SIG-M5 (cell line): Measurements from ENCODE around the gene KLHDC8A.
"Not testable (repeated sequence)": the region's sequence is repeated elsewhere in the genome, so short reads cannot be mapped to it uniquely, and the experiment has no call there.

Experiments used
- DNase-seq: peaks from one replicate; lab custom pipeline; 2025; lab: John Stamatoyannopoulos, UW

The KLHDC8A gene

DNA sequence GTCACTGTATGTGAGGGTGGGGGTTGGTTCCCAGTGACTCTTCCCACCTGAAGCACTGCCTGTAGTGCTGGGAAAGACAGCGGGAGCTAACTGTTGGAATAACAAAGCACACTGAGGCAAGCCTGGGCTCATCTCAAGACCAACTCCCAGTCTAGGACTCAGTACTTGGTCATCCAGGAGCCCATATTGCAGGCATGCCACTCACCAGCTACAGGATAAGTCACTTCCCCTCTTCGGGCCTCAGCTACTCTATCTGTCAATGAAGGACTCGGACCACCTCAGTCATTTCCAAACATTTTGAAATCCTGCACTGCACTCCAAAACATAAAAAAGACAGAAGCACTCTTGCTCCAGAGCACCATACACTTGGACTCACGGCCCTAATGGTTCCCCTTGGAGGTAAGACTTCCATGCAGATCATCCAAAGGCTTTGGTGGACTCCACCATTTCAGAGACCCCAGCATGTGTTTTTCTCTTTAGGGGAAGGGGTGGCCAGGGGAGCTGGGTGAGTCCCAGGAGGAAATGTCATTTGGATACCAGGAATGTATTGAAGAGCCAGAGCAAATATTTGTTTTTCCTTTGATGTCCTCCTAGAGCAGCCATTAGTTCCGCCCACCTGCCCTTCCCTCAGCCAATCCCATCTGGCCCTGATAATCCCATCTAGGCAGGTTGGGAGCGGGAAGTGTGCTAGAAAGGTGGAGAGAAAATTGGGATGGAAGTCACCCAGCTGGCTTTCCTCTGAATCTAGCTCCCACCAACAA, 38.3 kb downstream of the KLHDC8A start:
- DNase-seq = no peak

DNA sequence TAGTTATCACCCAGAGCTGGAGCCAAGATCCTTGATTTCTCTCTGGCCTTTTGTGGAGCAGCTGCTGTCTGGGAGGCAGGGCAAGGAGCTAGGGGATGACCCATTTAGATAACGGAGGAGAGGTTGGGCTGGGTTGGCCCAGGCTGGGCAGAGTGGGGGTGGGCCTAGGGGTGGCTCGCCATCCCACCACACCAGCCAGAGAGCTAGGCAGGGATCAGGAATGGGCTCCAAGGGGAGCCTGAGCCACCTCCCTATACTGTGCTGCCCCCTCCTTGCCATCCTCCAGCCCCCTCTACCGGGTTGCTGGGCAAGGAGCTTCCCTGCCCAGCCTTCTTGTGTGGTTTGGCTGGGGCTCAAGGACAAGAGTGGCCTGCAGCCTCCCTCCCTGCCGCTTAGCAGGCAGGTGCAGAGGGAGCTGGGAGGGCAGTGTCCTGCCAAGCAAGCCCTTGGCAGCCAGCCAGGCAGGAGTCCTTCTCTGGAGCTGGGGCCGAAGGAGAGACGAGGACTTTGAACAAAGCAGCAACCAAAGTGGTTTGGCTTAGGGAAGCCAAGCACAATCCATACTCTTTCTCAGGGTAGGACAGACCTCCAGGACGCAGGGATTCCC, 39.3 kb downstream of the KLHDC8A start:
- no peak for DNase-seq

DNA sequence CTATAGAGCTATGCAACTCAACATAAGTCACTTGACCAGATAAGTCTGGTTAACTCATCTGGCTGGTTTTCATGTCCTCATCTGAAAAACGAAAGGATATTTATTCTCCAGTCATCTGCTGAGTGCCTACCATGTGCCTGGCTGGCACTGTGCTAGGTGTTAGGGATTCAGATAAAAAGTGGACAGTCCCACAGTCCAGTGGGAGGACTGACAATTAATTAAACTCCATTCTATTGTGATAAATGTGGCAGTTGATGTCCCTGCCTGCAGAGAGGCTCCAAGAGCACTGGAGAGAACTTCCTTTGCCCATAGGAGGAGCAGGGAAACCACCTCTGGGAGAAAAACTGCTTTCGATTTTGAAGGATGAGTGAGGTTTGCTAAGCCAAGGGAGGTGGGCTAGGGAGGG, 40.6 kb downstream of the KLHDC8A start:
- DNase-seq = no peak

DNA sequence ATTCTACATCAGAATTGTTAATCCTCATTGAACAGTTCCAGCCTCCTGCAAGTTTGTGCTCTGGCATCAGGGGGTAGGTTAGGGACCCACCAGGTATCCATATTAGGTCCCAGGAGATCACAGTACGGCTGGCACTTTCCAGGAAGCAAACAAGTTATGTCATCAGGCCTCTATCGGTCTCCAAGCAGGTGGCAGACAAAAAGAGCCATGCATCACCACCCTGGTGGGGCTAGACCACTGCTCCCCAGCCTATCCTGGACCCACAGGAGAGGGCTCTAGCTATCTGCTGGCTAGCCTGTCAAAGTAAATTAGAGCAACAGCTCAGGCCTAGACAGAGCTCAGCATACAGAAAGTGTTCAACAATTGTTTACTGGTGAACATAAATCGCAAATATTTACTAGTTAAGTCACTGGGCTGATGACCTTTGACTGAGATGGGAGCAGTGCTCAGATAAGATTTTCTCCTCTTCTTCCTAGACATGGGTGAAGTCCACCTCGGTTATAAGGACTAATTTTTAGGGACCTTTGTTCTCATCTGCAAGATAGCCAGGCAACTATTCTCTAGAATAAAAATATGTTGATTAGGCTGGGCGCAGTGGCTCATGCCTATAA, 41.6 kb downstream of the KLHDC8A start:
- DNase-seq = no peak

DNA sequence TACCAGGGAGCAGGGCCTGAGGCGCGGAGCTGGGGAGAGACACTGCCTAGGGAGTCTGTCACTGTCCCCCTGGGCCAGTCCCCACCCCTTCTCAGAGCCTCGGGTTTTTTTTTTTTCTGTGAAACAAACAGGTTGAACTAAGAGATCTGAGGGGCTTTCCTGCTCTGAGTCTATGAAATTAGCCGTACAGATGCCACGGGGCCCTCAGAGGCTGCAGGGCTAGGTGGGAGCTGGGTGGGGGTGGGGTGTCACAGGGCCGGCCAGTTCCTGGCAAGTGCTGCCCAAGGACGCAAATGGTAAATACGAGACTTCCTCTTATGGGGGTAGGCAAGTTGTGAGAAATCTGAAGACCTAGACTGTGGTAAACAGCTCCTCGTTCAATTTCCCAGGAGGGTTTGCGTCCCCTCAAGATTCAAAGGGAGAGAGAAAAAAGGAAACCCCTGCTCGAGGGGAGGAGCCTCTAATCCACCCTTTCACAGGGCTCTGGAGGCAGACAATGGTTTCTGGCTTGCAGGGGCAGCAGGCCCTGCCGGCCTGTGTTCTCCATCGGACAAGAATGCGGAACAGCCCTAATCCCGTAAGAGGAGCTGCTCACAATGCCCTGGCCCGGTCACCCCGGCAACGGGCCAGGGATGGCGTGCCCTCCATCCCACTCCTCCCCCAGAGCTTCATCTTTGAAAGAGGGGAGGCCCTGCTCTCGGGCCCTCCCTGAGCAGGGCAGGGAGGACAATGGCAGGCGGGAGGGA, 43.0 kb downstream of the KLHDC8A start:
- DNase-seq = no peak

DNA sequence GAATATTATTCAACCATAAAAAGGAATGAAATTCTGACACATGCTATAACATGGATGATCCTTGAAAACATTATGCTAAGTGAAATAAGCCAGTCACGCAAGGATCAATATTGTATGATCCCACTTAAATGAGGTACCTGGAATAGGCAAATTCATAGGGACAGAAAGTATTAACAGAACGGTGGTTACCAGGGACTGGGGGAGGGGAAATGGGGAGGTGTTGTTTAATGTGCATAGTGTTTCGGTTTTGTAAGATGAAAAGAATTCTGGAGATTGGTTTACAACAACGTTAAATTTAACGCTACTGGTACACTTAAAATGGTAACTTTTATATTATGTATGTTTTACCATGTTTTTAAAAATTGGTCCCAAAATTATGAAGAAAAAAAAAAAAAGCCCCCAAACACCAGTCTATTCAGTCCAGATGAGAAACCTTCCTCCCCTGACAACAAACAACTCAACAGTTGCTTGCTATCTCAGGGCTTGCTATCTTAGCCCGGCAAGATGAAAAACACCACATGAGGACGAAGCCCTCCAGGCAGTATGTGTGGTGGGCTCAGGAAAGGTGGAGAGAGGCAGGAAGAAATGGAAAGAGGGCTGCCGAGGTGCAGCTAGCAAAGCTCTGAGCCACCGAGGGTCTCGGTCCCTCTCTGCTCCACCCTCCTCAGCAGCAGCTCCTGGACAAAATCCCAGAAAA, 43.7 kb downstream of the KLHDC8A start:
- no peak for DNase-seq

DNA sequence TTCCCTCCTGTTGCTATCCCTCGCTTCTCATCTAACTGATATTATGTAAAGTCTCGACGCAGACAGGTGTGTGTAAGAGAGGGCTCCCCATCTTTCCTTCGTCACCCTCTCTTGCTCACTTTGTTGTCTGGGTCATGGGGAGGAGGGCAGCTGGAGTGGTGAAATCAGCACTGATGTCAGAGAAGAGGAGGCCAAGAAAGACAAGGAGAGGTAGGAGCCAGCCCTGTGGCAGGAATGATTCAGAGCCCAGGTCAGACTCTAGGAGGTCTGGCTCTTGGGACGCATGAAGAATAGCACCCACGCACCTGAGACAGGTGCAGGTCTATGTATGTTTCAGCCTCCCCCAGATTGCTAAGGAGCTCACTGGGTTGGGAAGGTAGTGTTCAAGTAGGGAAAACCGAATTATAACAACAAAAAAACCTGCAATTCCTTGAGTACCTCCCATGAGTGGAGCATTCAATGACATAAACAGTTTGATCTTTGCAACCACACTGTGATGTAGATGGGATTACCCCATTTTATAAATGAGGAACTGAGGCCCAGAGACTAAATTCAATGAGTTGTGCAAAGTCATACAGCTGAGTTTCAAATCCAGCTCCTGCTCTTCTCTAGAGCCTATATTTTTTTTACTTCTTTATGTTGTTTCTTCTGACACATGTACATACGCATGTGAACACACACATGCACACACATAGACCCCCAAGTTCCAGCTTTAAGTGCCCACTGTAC, 45.6 kb downstream of the KLHDC8A start:
- DNase-seq = no peak

DNA sequence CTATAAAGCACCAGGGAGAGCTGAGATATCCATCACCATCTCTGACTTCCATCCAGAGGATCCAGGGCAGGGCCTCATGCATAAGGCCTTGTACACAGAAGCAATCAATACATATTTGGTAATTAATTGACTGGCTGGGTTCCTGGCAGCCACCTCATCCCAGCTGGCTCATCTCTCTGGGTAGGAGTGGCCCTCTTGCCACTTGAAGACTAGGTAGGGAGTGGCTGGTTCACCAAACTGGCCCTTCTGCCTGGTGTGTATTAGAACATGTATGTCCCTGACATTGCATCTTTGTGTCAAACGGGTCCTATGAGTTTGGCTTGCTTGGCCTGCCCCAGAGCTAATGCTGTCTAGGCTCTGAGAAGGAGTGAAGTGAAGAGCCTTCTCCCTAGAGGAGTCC, 47.0 kb downstream of the KLHDC8A start:
- DNase-seq = no peak

DNA sequence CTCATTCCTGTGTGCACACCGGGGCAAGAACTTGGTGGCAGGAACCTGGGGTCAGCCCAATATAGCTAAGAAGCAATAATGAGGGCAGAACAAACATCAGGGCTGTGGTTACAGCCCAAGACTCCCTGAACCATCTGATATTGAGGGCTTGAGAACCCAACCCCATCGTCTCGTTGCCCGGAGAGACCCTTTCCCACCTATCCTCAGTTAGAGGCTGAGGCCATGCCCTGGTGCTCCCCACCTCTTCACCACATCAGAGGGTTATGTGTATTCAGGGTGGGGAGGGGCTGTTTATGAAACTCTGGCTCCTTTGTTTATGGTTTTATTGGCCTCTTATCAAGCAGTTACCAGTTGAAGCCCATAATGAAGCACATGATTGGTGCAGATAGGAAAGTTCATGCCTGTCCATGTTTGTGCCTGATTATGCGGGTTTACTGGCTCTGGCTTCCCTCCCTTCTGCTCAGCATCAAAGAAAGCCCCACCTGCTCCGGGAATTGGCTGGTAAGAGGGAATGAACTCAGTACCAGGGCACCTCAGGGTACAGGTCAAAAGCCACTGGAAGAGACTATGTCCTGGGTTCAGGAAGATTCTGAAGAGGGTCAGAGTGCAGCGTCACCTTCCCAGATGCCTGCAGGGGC, 49.7 kb downstream of the KLHDC8A start:
- no peak for DNase-seq

DNA sequence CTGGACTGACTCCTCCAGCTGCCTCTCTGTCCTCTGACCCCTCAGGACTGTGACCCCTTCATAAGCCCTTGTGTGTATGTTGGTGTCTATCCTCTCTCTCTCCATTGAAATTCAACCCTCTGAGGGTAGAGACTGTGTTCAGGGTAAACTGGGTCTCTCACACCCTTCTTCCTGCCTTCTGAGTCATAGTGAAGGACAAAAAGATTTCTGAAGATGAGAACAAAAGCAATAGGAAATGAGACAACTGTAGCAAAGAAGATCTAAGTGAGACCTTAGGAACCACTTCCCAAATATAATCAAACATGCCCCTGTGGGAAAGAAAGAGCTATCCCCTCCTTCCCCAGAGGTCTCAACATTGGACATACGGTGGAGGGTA, 52.0 kb downstream of the KLHDC8A start:
- DNase-seq = no peak

DNA sequence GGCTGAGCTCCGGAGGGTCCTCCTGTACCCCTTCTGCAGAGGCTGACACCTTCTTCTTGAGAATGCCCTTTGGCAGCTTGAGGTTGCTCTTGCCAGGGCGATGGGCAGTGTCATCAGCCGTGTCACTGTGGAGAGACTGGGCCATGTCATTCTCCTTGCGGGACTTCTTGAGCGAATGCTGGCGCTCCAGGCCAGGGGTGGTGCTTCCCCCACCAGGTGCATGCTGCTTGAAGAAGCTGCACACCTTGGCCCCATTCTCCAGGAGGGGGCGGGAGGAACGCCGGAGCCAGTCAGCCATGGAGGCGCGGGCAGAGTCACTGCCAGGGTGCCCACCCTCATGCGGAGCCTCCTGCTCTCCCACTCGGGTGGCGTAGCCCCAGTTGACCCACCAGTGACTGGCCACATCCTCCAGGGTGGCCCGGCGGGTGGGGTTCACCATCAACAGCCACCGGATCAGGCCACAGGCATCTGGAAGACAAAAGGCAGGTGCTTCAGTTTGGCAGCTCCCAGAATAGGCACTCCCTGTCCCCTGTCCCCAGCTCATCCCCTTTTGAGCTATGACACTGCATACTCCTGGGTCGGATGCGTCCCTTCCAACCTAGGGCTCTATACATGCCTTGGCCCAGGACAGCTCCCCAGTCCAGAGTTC, 52.6 kb downstream of the KLHDC8A start:
- no peak for DNase-seq

DNA sequence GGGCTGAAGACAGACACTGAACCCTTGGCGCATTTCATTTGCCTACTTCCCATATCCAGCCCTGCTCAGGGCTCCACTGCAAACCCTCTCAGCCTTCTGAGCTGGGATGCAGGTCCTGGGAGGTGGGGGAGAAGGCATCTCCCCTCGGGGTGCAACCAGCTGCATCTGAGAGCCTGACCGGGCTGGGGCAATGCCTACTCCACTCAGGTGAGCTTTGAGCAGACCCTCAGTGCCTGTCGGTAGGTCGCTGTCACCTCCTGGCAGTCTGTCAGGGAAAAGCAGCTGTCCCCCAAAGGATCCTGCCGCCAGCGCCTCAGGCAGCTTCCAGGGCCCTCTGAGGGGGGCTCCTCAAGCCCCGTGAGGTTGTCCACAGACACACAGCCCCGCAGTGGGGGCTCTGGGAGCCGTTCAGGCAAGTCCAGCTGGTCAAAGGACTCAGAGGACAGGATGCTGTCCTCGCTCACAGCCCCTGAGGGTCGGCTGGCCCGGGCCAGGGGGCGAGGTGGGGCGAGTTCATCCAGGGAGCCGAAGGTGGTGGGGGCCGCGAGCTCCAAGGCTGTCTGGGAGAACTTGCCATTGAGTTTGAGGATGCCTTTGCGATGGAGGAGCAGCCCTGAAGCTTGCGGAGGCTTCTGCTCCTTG, 53.4 kb downstream of the KLHDC8A start:
- no peak for DNase-seq

DNA sequence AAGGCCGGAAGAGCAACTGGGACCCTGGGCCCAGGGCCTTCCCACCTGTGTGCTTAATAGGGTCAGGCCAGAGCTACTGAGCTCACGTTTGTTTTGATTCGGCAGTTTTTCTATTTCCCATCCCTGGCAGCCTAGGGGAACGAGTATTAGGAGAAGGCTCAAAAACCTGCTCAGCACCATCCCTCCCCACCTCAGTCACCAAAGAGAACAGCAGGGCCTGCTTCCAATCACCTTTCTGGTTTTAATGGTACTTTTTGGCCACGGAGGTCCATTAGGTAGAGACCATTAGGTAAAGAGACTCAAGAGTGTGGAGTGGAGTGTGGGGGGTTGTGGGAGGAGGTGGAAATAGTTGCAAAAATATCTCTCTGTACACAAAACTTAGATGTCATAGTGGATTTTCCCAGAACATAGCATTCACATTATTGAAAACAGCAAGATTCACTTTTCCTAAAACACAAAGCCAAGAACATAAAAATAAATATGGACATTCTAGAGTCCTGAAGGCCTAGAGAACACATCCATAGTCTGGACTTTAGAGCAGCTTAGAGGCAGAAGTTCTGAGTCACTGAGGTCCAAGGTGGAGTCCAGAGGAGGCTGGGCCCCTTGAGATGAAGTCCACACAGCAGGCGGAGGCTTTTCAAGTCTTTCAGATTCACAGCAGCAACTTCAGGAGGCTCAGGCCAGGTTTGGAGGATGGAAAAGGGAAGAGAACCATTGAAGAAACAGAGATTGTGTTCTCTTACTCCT, 54.7 kb downstream of the KLHDC8A start:
- DNase-seq = no peak

DNA sequence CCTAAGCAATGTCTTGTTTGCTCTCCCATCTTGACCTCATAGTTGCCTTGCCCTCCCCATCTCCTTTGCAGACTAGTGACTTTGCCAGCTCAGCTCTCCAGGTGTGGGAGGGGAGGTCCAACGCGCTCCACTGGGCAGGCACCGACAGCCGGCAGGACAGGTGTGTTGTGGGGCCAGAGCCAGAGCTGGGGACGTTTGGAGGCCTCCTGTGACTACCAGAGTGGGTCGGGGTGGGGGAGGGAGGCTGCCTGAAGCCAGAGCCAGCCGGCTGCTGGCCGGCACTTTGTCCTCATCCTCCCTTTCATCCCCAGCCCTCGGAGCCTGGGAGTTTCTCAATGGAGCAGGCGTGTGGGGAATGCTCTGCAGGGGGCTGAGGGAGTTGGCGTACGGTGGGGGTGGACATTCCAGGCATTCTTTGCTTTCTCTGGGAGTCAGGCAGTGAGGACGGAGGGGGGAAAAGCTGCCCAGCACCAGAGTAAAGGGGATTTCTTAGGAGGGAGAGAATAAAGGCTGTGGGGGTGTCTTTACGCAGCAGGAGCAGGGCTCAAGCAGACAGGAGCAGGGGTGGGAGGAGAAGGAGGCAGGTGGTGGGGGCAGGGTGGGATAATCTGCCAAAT, 55.4 kb downstream of the KLHDC8A start:
- DNase-seq = no peak

DNA sequence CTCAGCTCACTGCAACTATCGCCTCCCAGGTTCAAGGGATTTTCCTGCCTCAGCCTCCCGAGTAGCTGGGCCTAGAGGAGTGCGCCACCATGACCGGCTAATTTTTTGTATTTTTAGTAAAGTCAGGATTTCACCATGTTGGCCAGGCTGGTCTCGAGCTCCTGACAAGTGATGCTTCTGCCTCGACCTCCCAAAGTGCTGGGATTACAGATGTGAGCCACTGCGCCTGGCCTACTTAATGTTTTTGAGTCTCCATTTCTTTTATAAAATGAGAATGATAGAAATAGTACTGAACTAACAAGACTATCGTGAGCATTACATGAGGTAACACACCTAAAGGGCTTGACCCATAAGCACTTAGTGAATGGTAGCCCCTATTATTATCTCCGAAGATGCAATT, 56.6 kb downstream of the KLHDC8A start:
- no peak for DNase-seq

DNA sequence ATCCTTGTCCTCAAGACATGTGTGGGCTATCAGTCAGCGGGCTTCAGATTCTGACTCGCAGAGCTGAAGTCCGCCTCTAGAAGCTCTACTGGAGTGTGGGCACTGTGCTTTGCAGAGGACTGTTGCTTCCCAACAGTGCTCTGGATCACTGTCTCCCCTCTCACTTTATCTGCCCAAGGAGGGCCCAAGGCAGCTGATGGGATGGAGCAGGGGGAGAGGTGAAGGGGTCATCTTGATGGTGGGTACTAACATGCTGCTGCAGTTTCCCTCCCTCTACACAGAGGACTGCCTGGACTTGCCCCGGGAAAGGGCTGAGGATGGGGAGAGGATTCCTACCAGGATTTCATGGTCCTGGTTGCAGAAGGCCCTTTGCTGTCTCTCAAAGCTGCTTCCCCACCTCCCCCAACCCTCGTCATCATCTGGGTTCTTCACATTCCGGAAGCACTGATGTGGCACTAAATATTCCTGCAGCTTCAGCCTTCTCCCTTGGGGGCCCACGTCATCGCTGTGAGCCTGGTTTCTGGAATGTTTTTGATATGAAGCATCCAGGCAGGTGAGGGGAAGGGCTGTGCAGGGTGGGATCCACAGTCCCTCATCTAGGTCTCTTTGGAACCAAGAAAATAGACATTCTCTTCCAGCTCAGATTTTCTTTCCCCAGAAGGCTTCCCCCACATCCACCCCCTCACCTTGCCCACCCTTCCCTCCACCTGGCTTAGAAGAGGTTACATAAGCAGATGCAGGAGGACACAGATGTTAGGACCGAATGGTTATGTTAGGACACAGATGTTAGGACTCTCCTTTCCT, 58.3 kb downstream of the KLHDC8A start:
- DNase-seq = no peak

DNA sequence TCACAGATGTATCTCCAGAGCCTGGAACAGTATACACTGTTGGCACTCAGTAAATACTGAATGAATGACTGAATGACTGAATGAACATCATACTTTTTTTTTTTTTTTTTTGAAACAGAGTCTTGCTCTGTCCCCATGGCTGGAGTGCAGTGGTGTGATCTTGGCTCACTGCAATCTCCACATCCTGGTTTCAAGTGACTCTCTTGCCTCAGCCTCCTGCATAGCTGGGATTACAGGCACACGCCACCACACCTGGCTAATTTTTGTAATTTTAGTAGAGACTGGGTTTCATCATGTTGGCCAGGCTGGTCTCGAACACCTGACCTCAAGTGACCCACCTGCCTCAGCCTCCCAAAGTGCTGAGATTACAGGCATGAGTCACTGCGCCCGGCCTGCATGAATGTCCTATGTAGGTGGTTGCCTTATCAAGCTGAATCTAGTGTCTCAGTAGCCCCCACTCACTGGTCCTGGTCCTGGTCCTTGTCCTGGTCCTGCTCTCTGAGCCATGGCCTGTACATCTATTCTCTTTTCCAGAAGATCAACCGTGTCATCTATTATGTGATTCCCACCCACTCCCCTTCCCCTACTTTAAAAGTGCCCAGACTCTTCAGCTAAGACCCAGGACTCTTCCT, 59.1 kb downstream of the KLHDC8A start:
- not testable (repeated sequence) for DNase-seq
